NCI-H1048 (cell line): ENCODE results near the gene C1R.
"Not testable (repeated sequence)": the region's sequence is repeated elsewhere in the genome, so short reads cannot be mapped to it uniquely, and the experiment has no call there.

ENCODE experiments used
- DNase-seq: peaks from one replicate; lab custom pipeline; 2025; lab: John Stamatoyannopoulos, UW

C1R gene

GRCh38 chr12:7067096-7067495, 25.1 kb downstream of the C1R start:
- no peak for DNase-seq

- no peak for DNase-seq
Observed at GRCh38 chr12:7066596-7066995, 25.6 kb downstream of the C1R start.

GRCh38 chr12:7065073-7065623, 27.1 kb downstream of the C1R start:
- no peak for DNase-seq

GRCh38 chr12:7064516-7064915, 27.7 kb downstream of the C1R start:
- DNase-seq: no peak

GRCh38 chr12:7061596-7061995, 30.6 kb downstream of the C1R start:
- DNase-seq: no peak

GRCh38 chr12:7061138-7061537, 31.1 kb downstream of the C1R start:
- no peak for DNase-seq

- no peak for DNase-seq
Observed at GRCh38 chr12:7060353-7060954, 31.8 kb downstream of the C1R start, which contains the start of gene C1S. TSS of gene C1S (plus strand) at chr12:7060718. CDS start at chr12:7061913, 1,195 bp downstream.

- no peak for DNase-seq
Observed at GRCh38 chr12:7059780-7060179, 32.5 kb downstream of the C1R start.

- no peak for DNase-seq
Observed at GRCh38 chr12:7058850-7059395, 33.3 kb downstream of the C1R start.

- DNase-seq: no peak
Observed at GRCh38 chr12:7058163-7058845, 33.9 kb downstream of the C1R start.

GRCh38 chr12:7055736-7056135, 36.5 kb downstream of the C1R start:
- not testable (repeated sequence) for DNase-seq

- DNase-seq: no peak
Observed at GRCh38 chr12:7054925-7055324, 37.3 kb downstream of the C1R start.

GRCh38 chr12:7049973-7050372, 42.3 kb downstream of the C1R start:
- DNase-seq: not testable (repeated sequence)

- not testable (repeated sequence) for DNase-seq
Observed at GRCh38 chr12:7049445-7049951, 42.7 kb downstream of the C1R start.

GRCh38 chr12:7047306-7047705, 44.9 kb downstream of the C1R start:
- DNase-seq: no peak

- DNase-seq: no peak
Observed at GRCh38 chr12:7046383-7047105, 45.7 kb downstream of the C1R start.

- DNase-seq: no peak
Observed at GRCh38 chr12:7045913-7046312, 46.3 kb downstream of the C1R start.

GRCh38 chr12:7042842-7043241, 49.4 kb downstream of the C1R start:
- DNase-seq: no peak

- no peak for DNase-seq
Observed at GRCh38 chr12:7039403-7039802, 52.8 kb downstream of the C1R start.

GRCh38 chr12:7038591-7038990, 53.7 kb downstream of the C1R start:
- no peak for DNase-seq

GRCh38 chr12:7037411-7037810, 54.8 kb downstream of the C1R start:
- DNase-seq: not testable (repeated sequence)

- no peak for DNase-seq
Observed at GRCh38 chr12:7035463-7035862, 56.8 kb downstream of the C1R start.
